ENCODE data around the gene FGFR1OP2.

Gene FGFR1OP2

GRCh38 chr12:26971963-26972362, 33.7 kb downstream of the FGFR1OP2 start:
- Mint-ChIP-seq H3K4me1 (ENCODE audit: low read depth) (peaks cover 15% of the 10 kb centered on the region), H3K36me3 (peaks cover 15% of the 10 kb centered on the region), H3K27me3 (no peaks in the 10 kb centered on the region), H3K27ac (no peak overlapping the region), H3K4me3 (peak overlapping the region; percentile 17), H3K9me3 (ENCODE audit: low read depth) (no peaks in the 10 kb centered on the region)

- Mint-ChIP-seq H3K36me3 (peaks cover 16% of the 10 kb centered on the region), H3K27me3 (no peaks in the 10 kb centered on the region), H3K4me3 (no peak overlapping the region), H3K4me1 (ENCODE audit: low read depth) (peaks cover 5% of the 10 kb centered on the region), H3K27ac (peak overlapping the region; percentile 24), H3K9me3 (ENCODE audit: low read depth) (no peaks in the 10 kb centered on the region)
Observed at GRCh38 chr12:26976687-26977086, 38.4 kb downstream of the FGFR1OP2 start.

GRCh38 chr12:26978801-26979200, 40.5 kb downstream of the FGFR1OP2 start:
- no peak overlapping the region for H3K27ac Mint-ChIP-seq
- H3K4me3 Mint-ChIP-seq = no peak overlapping the region
- H3K4me1 Mint-ChIP-seq (ENCODE audit: low read depth) = no peaks in the 10 kb centered on the region
- no peaks in the 10 kb centered on the region for H3K27me3 Mint-ChIP-seq
- peaks cover 23% of the 10 kb centered on the region for H3K36me3 Mint-ChIP-seq
- H3K9me3 Mint-ChIP-seq (ENCODE audit: low read depth) = no peaks in the 10 kb centered on the region

- H3K27ac Mint-ChIP-seq = peak overlapping the region; percentile 54
Observed at GRCh38 chr12:26979733-26980132, 41.5 kb downstream of the FGFR1OP2 start.

GRCh38 chr12:26982866-26983265, 44.6 kb downstream of the FGFR1OP2 start:
- Mint-ChIP-seq H3K36me3 (peaks cover 32% of the 10 kb centered on the region), H3K27ac (no peak overlapping the region), H3K4me3 (no peak overlapping the region)

More at GRCh38 chr12:26979733-26980132, 41.5 kb downstream of the FGFR1OP2 start:
- Mint-ChIP-seq H3K4me1 (ENCODE audit: low read depth) (no peaks in the 10 kb centered on the region), H3K4me3 (no peak overlapping the region), H3K36me3 (peaks cover 21% of the 10 kb centered on the region), H3K27me3 (no peaks in the 10 kb centered on the region), H3K9me3 (ENCODE audit: low read depth) (no peaks in the 10 kb centered on the region)

GRCh38 chr12:26987634-26988424, 49.6 kb downstream of the FGFR1OP2 start:
- H3K4me3 Mint-ChIP-seq = no peak overlapping the region
- no peaks in the 10 kb centered on the region for H3K27me3 Mint-ChIP-seq
- no peaks in the 10 kb centered on the region for H3K4me1 Mint-ChIP-seq (ENCODE audit: low read depth)
- H3K27ac Mint-ChIP-seq = no peak overlapping the region
- H3K36me3 Mint-ChIP-seq = peaks cover 38% of the 10 kb centered on the region
- no peaks in the 10 kb centered on the region for H3K9me3 Mint-ChIP-seq (ENCODE audit: low read depth)

More at GRCh38 chr12:26982866-26983265, 44.6 kb downstream of the FGFR1OP2 start:
- Mint-ChIP-seq H3K27me3 (no peaks in the 10 kb centered on the region), H3K4me1 (ENCODE audit: low read depth) (no peaks in the 10 kb centered on the region), H3K9me3 (ENCODE audit: low read depth) (no peaks in the 10 kb centered on the region)

- Mint-ChIP-seq H3K36me3 (peaks cover 40% of the 10 kb centered on the region), H3K9me3 (ENCODE audit: low read depth) (no peaks in the 10 kb centered on the region), H3K27ac (no peak overlapping the region), H3K4me1 (ENCODE audit: low read depth) (no peaks in the 10 kb centered on the region), H3K27me3 (no peaks in the 10 kb centered on the region), H3K4me3 (no peak overlapping the region)
Observed at GRCh38 chr12:26988703-26989102, 50.4 kb downstream of the FGFR1OP2 start.

- no peaks in the 10 kb centered on the region for H3K9me3 Mint-ChIP-seq (ENCODE audit: low read depth)
- H3K27ac Mint-ChIP-seq = no peak overlapping the region
- no peaks in the 10 kb centered on the region for H3K4me1 Mint-ChIP-seq (ENCODE audit: low read depth)
- H3K27me3 Mint-ChIP-seq = no peaks in the 10 kb centered on the region
- no peak overlapping the region for H3K4me3 Mint-ChIP-seq
- H3K36me3 Mint-ChIP-seq = peaks cover 37% of the 10 kb centered on the region
Observed at GRCh38 chr12:26989873-26990272, 51.6 kb downstream of the FGFR1OP2 start.

GRCh38 chr12:26991826-26992225, 53.6 kb downstream of the FGFR1OP2 start:
- no peak overlapping the region for H3K27ac Mint-ChIP-seq
- peaks cover 34% of the 10 kb centered on the region for H3K36me3 Mint-ChIP-seq
- H3K4me1 Mint-ChIP-seq (ENCODE audit: low read depth) = no peaks in the 10 kb centered on the region
- H3K27me3 Mint-ChIP-seq = no peaks in the 10 kb centered on the region
- H3K9me3 Mint-ChIP-seq (ENCODE audit: low read depth) = no peaks in the 10 kb centered on the region
- no peak overlapping the region for H3K4me3 Mint-ChIP-seq

- Mint-ChIP-seq H3K27ac (no peak overlapping the region), H3K27me3 (no peaks in the 10 kb centered on the region), H3K4me1 (ENCODE audit: low read depth) (no peaks in the 10 kb centered on the region), H3K36me3 (peaks cover 29% of the 10 kb centered on the region), H3K4me3 (no peak overlapping the region), H3K9me3 (ENCODE audit: low read depth) (no peaks in the 10 kb centered on the region)
Observed at GRCh38 chr12:26994109-26994508, 55.8 kb downstream of the FGFR1OP2 start.

- Mint-ChIP-seq H3K4me1 (ENCODE audit: low read depth) (peaks cover under 1% of the 10 kb centered on the region), H3K36me3 (peaks cover 23% of the 10 kb centered on the region), H3K4me3 (no peak overlapping the region), H3K27me3 (no peaks in the 10 kb centered on the region), H3K27ac (no peak overlapping the region), H3K9me3 (ENCODE audit: low read depth) (no peaks in the 10 kb centered on the region)
Observed at GRCh38 chr12:26995706-26996105, 57.4 kb downstream of the FGFR1OP2 start.

- Mint-ChIP-seq H3K36me3 (peaks cover 23% of the 10 kb centered on the region), H3K27ac (no peak overlapping the region), H3K27me3 (no peaks in the 10 kb centered on the region), H3K4me3 (no peak overlapping the region), H3K9me3 (ENCODE audit: low read depth) (no peaks in the 10 kb centered on the region), H3K4me1 (ENCODE audit: low read depth) (peaks cover 2% of the 10 kb centered on the region)
Observed at GRCh38 chr12:26997003-26997402, 58.7 kb downstream of the FGFR1OP2 start.

- Mint-ChIP-seq H3K4me1 (ENCODE audit: low read depth) (peaks cover 9% of the 10 kb centered on the region), H3K9me3 (ENCODE audit: low read depth) (no peaks in the 10 kb centered on the region), H3K27me3 (no peaks in the 10 kb centered on the region), H3K36me3 (peaks cover 12% of the 10 kb centered on the region), H3K4me3 (no peak overlapping the region), H3K27ac (no peak overlapping the region)
Observed at GRCh38 chr12:27000961-27001360, 62.7 kb downstream of the FGFR1OP2 start.

GRCh38 chr12:27001663-27002062, 63.4 kb downstream of the FGFR1OP2 start:
- no peak overlapping the region for H3K4me3 Mint-ChIP-seq
- peaks cover 9% of the 10 kb centered on the region for H3K4me1 Mint-ChIP-seq (ENCODE audit: low read depth)
- H3K27me3 Mint-ChIP-seq = no peaks in the 10 kb centered on the region
- H3K36me3 Mint-ChIP-seq = peaks cover 10% of the 10 kb centered on the region
- H3K9me3 Mint-ChIP-seq (ENCODE audit: low read depth) = no peaks in the 10 kb centered on the region
- no peak overlapping the region for H3K27ac Mint-ChIP-seq

GRCh38 chr12:27002141-27002540, 63.9 kb downstream of the FGFR1OP2 start:
- peaks cover 11% of the 10 kb centered on the region for H3K4me1 Mint-ChIP-seq (ENCODE audit: low read depth)
- peaks cover 10% of the 10 kb centered on the region for H3K36me3 Mint-ChIP-seq
- H3K27ac Mint-ChIP-seq = no peak overlapping the region

More at GRCh38 chr12:27002141-27002540, 63.9 kb downstream of the FGFR1OP2 start:
- no peak overlapping the region for H3K4me3 Mint-ChIP-seq
- no peaks in the 10 kb centered on the region for H3K27me3 Mint-ChIP-seq
- H3K9me3 Mint-ChIP-seq (ENCODE audit: low read depth) = no peaks in the 10 kb centered on the region

Data from activated naive CD8-positive, alpha-beta T cell (primary cell).